ENCODE measurements around the gene CTXND2.
"Not testable (repeated sequence)": the region's sequence is repeated elsewhere in the genome, so short reads cannot be mapped to it uniquely, and the experiment has no call there.

Gene CTXND2

GRCh38 chr1:150863724-150864123 lies 23.2 kb upstream of the CTXND2 start:
- no peak for TF ChIP-seq CTCF (IDR thresholded peaks at IDR 0.05; ENCODE audit: extremely low read depth, insufficient read depth, missing control alignments)
- in situ Hi-C loops (cut with MboI; ENCODE audit: low pct_unique_long_range_greater_than_20kb, low sequenced_read_pairs, unreplicated experiment), result no loop called here
- DNase-seq (ENCODE audit: low spot score), result no peak

GRCh38 chr1:150864200-150864599 lies 22.7 kb upstream of the CTXND2 start:
- in situ Hi-C loops (cut with MboI; ENCODE audit: low pct_unique_long_range_greater_than_20kb, low sequenced_read_pairs, unreplicated experiment); DNase-seq (ENCODE audit: low spot score): not testable (repeated sequence)

GRCh38 chr1:150869683-150870082 lies 17.3 kb upstream of the CTXND2 start:
- no peak for TF ChIP-seq CTCF (IDR thresholded peaks at IDR 0.05; ENCODE audit: extremely low read depth, insufficient read depth, missing control alignments)
- in situ Hi-C loops (cut with MboI; ENCODE audit: low pct_unique_long_range_greater_than_20kb, low sequenced_read_pairs, unreplicated experiment), result no loop called here
- DNase-seq (ENCODE audit: low spot score), result no peak

- in situ Hi-C loops (cut with MboI; ENCODE audit: low pct_unique_long_range_greater_than_20kb, low sequenced_read_pairs, unreplicated experiment), result no loop called here
- no peak for DNase-seq (ENCODE audit: low spot score)
- TF ChIP-seq CTCF (IDR thresholded peaks at IDR 0.05; ENCODE audit: extremely low read depth, insufficient read depth, missing control alignments), result no peak
These were observed 14.4 kb upstream of the CTXND2 start for GRCh38 chr1:150872572-150872971.

- DNase-seq (ENCODE audit: low spot score), result no peak
- no peak for TF ChIP-seq CTCF (IDR thresholded peaks at IDR 0.05; ENCODE audit: extremely low read depth, insufficient read depth, missing control alignments)
- in situ Hi-C loops (cut with MboI; ENCODE audit: low pct_unique_long_range_greater_than_20kb, low sequenced_read_pairs, unreplicated experiment), result no loop called here
These were observed 13.4 kb upstream of the CTXND2 start for GRCh38 chr1:150873521-150873920.

- no peak for TF ChIP-seq CTCF (IDR thresholded peaks at IDR 0.05; ENCODE audit: extremely low read depth, insufficient read depth, missing control alignments)
- no peak for DNase-seq (ENCODE audit: low spot score)
- in situ Hi-C loops (cut with MboI; ENCODE audit: low pct_unique_long_range_greater_than_20kb, low sequenced_read_pairs, unreplicated experiment), result no loop called here
These were observed 12.3 kb upstream of the CTXND2 start for GRCh38 chr1:150874455-150875196.

- no peak for TF ChIP-seq CTCF (IDR thresholded peaks at IDR 0.05; ENCODE audit: extremely low read depth, insufficient read depth, missing control alignments)
- peak; percentile 39 for DNase-seq (ENCODE audit: low spot score)
- in situ Hi-C loops (cut with MboI; ENCODE audit: low pct_unique_long_range_greater_than_20kb, low sequenced_read_pairs, unreplicated experiment), result no loop called here
These were observed 11.5 kb upstream of the CTXND2 start for GRCh38 chr1:150875197-150876118.

Data from GM13977 (cell line).